DMS53 (cell line): ENCODE measurements around the gene EHHADH.
A peak's percentile ranks its signal among the peaks of the same experiment; 100 is the strongest.
"Not testable (repeated sequence)": the region's sequence is repeated elsewhere in the genome, so short reads cannot be mapped to it uniquely, and the experiment has no call there.

ENCODE experiments used
- DNase-seq: peaks from one replicate; lab custom pipeline; 2025; lab: John Stamatoyannopoulos, UW

The EHHADH gene

DNA sequence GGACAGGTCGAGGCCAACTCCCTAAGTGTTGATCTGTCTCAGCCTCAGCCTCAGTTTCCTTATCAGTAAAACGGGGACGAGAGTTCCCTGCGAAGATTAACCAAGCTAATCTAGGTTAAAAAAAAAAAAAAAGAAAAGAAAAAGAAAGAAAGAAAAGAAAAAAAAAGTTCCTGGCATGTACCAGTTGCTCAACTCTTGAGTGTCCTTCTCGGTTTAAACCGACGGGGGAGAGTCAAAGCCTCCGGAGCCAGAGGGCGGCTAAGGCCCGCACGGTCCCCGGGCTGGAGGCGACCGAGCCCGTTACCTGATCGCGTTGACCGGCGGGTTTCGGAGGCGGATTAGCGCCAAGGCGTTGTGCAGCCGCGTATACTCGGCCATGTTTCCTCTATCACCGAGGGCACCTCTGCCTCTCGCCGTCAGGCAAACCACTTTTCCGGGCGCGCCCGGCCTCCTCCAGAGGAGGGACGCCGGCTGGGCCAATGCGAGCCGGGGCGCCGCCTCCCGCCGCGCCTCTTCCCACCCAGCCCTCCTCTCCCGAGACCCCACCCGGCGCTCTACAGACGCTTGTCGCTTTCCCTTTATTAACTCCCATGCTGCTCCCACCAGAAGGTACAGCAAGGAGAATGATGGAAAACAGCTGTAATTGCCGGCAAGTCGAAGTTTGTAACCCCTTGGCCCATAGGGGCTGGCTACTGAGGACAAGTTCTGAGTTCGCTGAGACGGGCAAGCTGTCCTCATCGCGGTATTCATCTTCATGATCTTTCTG lies at the start of gene EHHADH:
Gene EHHADH (minus strand): TSS at position 405 of the 766 bp plus-strand sequence. CDS start 27 bp downstream, at position 378.
- DNase-seq: peak; percentile 75

DNA sequence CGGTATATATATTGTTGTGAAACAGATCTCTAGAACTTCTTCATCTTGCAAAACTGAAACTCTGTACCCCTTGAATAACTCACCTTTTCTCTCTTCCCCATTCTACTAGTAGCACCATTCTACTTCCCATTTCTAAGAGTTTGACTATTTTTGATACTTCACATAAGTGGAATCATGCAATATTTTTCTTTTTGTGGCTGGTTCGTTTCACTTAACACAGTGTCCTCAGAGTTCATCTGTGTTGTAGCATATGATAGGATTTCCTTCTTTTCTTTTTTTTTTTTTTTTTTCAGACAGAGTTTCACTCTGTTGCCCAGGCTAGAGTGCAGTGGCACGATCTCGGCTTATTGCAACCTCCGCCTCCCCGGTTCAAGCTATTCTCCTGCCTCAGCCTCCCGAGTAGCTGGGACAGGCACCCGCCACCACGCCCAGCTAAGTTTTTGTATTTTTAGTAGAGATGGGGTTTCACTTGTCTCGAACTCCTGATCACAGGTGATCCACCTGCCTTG lies 46.1 kb upstream of the EHHADH start:
- DNase-seq: not testable (repeated sequence)

DNA sequence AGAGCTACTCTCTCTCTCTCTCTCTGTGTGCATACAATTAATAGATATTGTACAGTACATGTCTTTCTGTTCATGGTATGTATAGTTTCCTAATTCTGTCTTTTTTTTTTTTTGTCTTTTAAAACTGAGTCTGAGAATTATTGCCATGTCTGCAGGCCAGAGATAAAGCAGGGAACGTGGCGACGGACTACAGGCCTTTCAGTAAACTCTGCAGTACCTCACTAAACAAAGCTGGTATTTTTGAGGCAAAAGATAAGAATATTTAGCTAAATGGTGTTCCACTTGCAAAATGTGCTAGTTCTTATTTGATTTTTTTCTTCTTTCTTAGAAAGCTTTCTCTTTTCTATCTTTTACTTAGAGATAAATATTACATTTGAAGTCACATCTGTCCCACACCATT lies 44.0 kb upstream of the EHHADH start:
- DNase-seq: no peak

GRCh38 chr3:185292238-185292637 lies 38.4 kb upstream of the EHHADH start:
- DNase-seq: no peak

DNA sequence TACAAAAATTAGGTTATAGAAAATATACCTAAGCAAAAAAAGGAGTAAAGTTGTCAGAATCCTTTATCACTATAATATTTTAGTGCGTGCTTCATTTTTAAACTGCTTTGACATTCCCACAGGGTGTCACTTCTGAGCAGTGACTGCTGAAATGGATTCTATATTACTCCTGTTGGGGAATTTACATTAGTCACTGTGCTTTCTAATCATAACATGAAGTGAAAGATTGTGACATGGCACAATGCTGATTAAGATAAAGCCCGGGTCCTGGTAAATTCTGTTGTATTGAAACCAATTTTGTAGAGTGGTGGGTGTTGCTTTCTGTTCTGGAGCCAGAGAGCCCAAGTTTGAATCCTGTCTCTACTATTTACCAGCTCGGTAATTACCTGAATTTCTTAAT lies 36.4 kb upstream of the EHHADH start:
- no peak for DNase-seq

GRCh38 chr3:185283374-185283935 lies 29.6 kb upstream of the EHHADH start:
- no peak for DNase-seq

GRCh38 chr3:185282696-185283373 lies 29.0 kb upstream of the EHHADH start:
- peak; percentile 98 for DNase-seq

- DNase-seq: peak; percentile 82
Observed at GRCh38 chr3:185280572-185281365, 26.9 kb upstream of the EHHADH start.

GRCh38 chr3:185279587-185280138 lies 25.8 kb upstream of the EHHADH start:
- DNase-seq: no peak

GRCh38 chr3:185276415-185276814 lies 22.6 kb upstream of the EHHADH start:
- DNase-seq: no peak

DNA sequence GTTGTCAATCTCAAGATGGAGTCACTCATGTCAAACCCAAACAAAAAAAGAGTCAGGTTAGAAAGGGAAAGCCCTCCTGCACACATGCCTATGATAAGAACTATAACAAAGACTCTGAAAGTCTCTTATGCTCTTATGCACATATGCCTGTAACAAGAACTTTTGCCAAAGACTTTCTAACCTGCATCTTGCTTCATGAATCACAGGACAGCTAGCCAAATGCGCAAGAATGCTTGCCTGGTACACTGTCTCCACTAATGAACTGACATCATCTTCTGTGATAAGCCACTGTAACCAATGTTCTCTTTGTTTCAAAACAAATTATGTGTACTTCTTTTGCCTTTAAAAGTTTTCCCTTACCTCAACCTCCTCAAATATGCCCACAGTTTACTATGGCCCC lies 18.2 kb upstream of the EHHADH start:
- no peak for DNase-seq

DNA sequence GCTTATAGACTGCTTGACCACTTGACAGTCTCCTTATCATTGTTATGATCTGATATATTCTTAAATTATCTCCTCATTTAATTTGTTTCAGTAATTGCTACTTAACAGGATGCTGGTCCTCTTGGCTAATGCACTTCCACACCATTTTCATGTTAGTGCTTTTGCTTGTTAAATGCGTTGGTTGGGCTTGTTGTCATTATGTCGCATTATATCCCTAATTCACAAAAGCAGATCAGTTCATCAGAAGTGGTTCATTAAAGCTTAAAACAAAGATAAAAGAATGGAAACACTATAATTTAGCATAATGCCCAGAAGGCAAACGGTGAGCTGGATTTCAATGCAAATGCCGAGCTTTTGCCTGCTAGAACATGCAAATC lies 17.1 kb upstream of the EHHADH start:
- DNase-seq: no peak

- DNase-seq: peak; percentile 33
Observed at GRCh38 chr3:185270262-185270955, 16.6 kb upstream of the EHHADH start.

DNA sequence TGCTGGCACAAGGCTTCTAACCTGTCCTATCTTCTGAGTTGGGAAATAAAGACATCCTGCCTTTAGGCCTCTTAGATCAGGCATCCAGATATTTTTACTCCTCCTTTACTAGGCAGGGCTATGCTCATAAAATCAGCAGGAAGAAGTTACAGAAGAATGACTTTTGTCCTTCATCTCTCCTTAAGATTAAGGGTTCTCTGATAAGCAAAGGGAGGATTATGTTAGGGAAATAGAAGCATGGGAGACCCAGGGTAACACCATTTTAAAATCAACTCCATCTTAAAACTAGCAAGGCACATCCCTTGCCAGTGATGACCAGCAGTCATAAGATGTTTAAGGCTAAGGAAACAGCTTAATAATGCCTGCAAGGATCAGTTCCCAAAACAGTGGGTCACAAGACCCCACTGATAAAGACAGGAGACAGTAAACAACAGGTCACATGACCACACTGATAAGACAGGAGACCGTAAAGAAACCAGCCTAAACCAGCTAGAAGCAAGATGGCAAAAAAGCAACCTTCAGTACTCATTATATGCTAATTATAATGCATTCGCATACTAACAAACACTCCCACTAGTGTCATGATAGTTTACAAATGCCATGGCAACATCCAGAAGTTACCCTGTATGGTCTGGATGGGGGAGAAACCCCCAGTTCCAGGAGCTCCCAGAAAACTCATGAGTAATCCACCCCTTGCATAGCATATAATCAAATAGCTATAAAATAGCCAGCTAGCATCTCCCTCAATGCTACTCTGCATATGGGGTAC lies 14.5 kb upstream of the EHHADH start:
- DNase-seq: no peak

GRCh38 chr3:185267193-185267592 lies 13.3 kb upstream of the EHHADH start:
- no peak for DNase-seq

DNA sequence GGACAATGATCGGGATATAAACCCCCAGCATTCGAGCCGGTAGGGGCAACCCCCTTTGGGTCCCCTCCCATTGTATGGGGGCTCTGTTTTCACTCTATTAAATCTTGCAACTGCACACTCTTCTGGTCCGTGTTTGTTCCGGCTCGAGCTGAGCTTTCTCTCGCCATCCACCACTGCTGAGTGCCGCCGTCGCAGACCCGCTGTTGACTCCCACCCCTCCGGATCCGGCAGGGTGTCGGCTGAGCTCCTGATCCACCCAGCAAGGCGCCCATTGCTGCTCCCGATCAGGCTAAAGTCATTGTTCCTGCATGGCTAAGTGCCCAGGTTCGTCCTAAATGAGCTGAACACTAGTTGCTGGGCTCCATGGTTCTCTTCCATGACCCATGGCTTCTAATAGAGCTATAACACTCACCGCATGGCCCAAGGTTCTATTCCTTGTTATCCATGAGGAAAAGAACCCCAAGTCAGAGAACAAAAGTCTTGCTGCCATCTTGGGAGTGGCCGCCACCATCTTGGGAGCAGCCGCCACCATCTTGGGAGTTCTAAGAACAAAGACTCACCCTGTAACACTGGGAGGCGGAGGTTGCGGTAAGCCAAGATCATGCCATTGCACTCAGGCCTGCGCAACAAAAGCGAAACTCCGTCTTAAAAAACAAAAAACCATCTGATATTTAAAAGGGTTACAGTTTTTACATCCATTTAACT lies 11.2 kb upstream of the EHHADH start:
- DNase-seq: no peak

GRCh38 chr3:185263423-185263822 lies 9.6 kb upstream of the EHHADH start:
- DNase-seq: no peak

DNA sequence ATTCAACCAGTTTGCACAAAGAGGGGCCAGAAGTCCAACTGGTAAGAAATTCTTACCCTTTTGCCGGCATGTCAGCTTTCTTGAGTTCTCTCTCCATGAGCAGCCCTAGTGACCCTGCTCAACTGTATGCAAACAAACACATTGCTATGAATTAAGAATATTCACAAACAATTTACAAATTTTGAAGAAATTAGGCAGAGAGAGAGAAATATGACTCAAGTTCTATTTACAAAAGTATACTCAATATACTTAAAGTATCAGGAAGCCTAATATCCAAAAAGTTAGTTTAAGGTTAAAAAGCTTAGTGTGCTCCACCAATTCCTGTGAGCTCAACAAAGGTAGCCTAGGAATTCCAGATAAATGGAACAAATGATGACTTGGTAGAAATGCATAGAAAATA lies 3.5 kb upstream of the EHHADH start:
- no peak for DNase-seq

DNA sequence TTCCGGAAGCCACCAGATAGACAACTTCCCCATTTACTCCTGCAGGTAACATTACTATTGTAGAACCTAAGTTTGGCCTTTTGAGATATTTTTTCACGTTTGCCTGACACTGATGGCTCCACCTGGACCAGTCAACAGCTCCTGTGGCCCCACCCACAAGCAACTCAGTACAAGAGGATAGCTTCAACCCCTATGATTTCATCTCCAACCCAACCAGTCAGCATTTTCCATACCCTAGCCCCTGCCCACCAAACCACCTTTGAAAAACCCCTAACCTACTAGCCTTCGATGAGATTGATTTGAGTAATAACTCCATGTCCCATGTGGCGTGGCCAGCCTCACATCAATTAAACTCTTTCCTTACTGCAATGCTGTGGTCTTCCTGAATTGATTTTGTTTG lies 950 bp upstream of the EHHADH start:
- no peak for DNase-seq

DNA sequence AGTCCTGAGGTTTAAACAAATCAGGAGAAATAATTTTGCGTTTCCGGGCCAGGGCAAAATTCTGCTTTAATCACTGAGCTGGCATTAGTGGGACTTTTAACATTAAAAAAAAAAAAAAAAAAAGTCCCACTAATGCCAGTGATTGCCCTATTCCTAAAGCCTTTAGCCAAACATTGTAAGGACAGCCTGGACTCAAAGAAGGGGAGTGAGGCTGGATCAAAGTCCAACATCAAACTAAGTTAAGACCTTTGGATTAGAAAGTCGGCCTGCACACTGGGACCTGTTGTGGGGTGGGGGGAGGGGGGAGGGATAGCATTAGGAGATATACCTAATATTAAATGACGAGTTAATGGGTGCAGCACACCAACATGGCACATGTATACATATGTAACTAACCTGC lies 716 bp downstream of the EHHADH start:
- DNase-seq: not testable (repeated sequence)
